BJ (cell line): ENCODE results near the gene SSTR3. TPM values are rescaled to one million over a fixed set of nuclear protein-coding genes. Genes with fewer than 3 reads are reported as not detected.

Experiments
- CTCF ChIA-PET: fragments of 350-600 bp; formaldehyde crosslinking; extraction: SDS; loops from one replicate; lab custom pipeline; 2021; ENCODE audit warnings: antibody characterized with exemption, inconsistent platforms; lab: Yijun Ruan, JAX
- POLR2A ChIA-PET: fragments of 300-600 bp; sonication (Branson Sonifier 250); formaldehyde crosslinking; extraction: SDS; loops from one replicate; lab custom pipeline; 2021; ENCODE audit warnings: antibody characterized with exemption; lab: Charles Lee
- DNase-seq: peaks from one replicate; pipeline ENCODE4 v3.0.0-alpha.2; 2011; ENCODE audit warnings: low read depth
- H3K27me3 ChIP-seq: 2 replicates; pipeline ENCODE4 v1.6.0; 2011; ENCODE audit warnings: low read length; ENCODE audit not compliant: control insufficient read depth, insufficient read depth
- H3K36me3 ChIP-seq: 2 replicates; pipeline ENCODE4 v1.5.1; 2011; ENCODE audit warnings: low read length; ENCODE audit not compliant: control insufficient read depth, insufficient read depth
- H3K4me3 ChIP-seq: 2 replicates; pipeline ENCODE4 v1.5.1; 2011; ENCODE audit warnings: low read depth, mild to moderate bottlenecking, control low read depth, low read length
- CTCF ChIP-seq: IDR thresholded peaks from 2 replicates; pipeline ENCODE4 v1.5.1; 2011; ENCODE audit warnings: low read depth, mild to moderate bottlenecking, control low read depth, inconsistent platforms, low read length, moderate library complexity; ENCODE audit not compliant: insufficient read depth
- polyA plus RNA-seq: library from polyadenylated mRNA; depleted of rRNA; stranded (reverse); fragments of >200 nt; gene quantifications from 2 replicates; pipeline ENCODE4 v1.2.3, GENCODE V29; 2011

Gene SSTR3
- polyA plus RNA-seq, 1 experiment = not detected

DNA sequence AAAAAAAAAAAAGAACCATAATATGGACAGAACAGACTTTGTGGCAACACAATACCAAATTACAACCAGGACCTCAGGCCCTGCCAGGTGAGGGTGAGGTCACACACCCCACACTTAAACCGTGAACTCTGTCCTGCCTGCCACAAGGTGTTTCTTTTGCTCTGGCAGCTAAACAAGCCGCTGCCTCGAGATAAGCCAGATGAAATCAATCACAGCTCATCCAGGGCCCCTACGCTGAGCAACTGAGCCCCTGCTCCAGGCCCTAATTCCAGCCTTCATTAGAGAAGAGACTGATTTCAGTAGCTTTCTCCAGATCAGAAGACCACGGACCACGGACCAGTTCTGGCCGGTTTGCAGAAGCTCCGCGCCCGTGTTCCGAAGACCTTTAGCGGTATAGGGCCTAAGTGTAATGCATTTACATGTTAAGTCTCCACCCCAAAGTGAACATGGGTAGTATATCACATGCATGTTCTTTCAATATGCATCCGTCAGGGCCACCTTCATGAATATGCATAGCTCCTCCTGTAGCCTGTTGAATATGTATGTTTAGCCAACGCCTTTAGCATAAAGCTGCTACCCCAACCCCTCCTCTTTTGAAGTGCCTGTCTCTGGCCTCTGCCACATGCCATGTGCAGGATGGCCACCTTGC lies 46.6 kb upstream of the SSTR3 start:
- CTCF ChIA-PET = interaction anchor here (0.6 to 5.0 kb wide), 28 partner anchors 8 to 213 kb away, joined by 3 to 83 read pairs (median 9); partner anchors contain the start of gene RAC2
- Histone ChIP-seq H3K27me3 (peaks cover 15% of the 10 kb centered on the region), H3K4me3 (no peak overlapping the region), H3K36me3 (no peaks in the 10 kb centered on the region)
- POLR2A ChIA-PET = no interaction called here
- no peak for DNase-seq
- TF ChIP-seq CTCF = no peak

DNA sequence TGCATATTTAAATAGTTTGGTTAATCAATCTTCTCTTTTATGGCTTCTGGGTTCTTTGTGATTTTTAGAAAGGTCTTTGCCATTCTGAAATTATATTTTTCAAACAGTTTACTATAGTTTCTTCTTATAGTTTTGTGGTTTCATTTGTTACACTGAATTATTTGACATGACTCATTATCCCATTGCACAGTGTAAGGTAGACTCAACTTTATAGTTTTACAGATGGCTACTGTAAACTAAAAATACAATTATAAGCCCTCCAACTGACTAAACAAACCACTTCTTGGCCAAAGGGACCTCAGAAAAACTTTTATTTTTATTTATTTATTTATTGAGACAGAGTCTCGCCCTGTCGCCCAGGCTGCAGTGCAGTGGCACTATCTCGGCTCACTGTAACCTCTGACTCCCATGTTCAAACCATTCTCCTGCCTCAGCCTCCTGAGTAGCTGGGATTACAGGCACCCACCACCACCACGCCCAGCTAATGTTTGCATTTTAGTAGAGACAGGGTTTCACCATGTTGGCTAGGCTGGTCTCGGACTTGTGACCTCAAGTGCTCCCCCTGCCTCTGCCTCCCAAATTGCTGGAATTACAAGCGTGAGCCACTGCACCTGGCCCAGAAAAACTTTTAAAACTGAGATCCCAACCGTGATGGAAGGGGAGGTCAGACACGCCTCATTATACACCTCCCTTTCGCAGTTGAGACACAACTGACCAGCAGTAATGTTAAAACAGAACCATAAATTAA lies 45.9 kb upstream of the SSTR3 start:
- ChIA-PET CTCF (interaction anchor here (4.0 to 5.0 kb wide), 4 partner anchors 13 to 59 kb away, joined by 18 to 83 read pairs (median 48); partner anchors contain the start of gene RAC2), POLR2A (no interaction called here)
- no peaks in the 10 kb centered on the region for H3K36me3 ChIP-seq
- no peak for DNase-seq
- no peak overlapping the region for H3K4me3 ChIP-seq
- TF ChIP-seq CTCF = no peak
- H3K27me3 ChIP-seq = peaks cover 15% of the 10 kb centered on the region

GRCh38 chr22:37256075-37256726 lies 43.9 kb upstream of the SSTR3 start:
- no peaks in the 10 kb centered on the region for H3K36me3 ChIP-seq
- H3K4me3 ChIP-seq = no peak overlapping the region
- peaks cover 9% of the 10 kb centered on the region for H3K27me3 ChIP-seq
- ChIA-PET CTCF (interaction anchor here (0.6 to 1.5 kb wide), 4 partner anchors 11 to 720 kb away, joined by 3 to 5 read pairs (median 4); no protein-coding TSS in a partner anchor), POLR2A (no interaction called here)
- DNase-seq = no peak
- no peak for TF ChIP-seq CTCF

- POLR2A ChIA-PET = no interaction called here
Observed at GRCh38 chr22:37255558-37256006, 43.3 kb upstream of the SSTR3 start.

More at GRCh38 chr22:37255558-37256006, 43.3 kb upstream of the SSTR3 start:
- TF ChIP-seq CTCF = no peak
- Histone ChIP-seq H3K4me3 (no peak overlapping the region), H3K36me3 (no peaks in the 10 kb centered on the region), H3K27me3 (peaks cover 9% of the 10 kb centered on the region)
- CTCF ChIA-PET = no interaction called here
- no peak for DNase-seq
